Kidney (tissue), 14 donors: ENCODE data around the gene TXNDC2. TPM values are rescaled to one million over a fixed set of nuclear protein-coding genes. Genes with fewer than 3 reads are reported as not detected.
A peak's percentile ranks its signal among the peaks of the same experiment; 100 is the strongest.

Experiments used
- DNase-seq, 5 donors: peaks; one replicate each; pipeline ENCODE4 v3.0.0-alpha.2; 2013 to 2020
- FAIRE-seq: peaks from 2 replicates; lab custom pipeline; 2012; peaks lifted over from hg19 to GRCh38; lab: Jason Lieb, UNC
- H3K27ac ChIP-seq, 2 donors: one replicate each; pipeline ENCODE4 v1.7.0; 2013; ENCODE audit warnings: low read depth in 2 of 2, low read length in 2 of 2, inconsistent platforms in 1 of 2
- H3K27me3 ChIP-seq: one replicate; pipeline ENCODE4 v1.7.1; 2013; ENCODE audit warnings: low read length, inconsistent platforms; ENCODE audit not compliant: control insufficient read depth, insufficient read depth
- H3K36me3 ChIP-seq, 3 donors: one replicate each; pipeline versions ENCODE4 v1.7.0 to v1.7.1; 2013; ENCODE audit warnings: low read length in 3 of 3, control low read depth in 1 of 3, inconsistent platforms in 1 of 3; ENCODE audit not compliant: insufficient read depth in 3 of 3, control insufficient read depth in 2 of 3
- H3K4me1 ChIP-seq, 3 donors: one replicate each; pipeline versions ENCODE4 v1.7.0 to v1.7.1; 2013; ENCODE audit warnings: low read length in 3 of 3, inconsistent platforms in 1 of 3, low read depth in 1 of 3; ENCODE audit not compliant: control insufficient read depth in 2 of 3, insufficient read depth in 2 of 3
- H3K4me3 ChIP-seq, 3 donors: one replicate each; pipeline versions ENCODE4 v1.7.0 to v1.8.1; 2013; ENCODE audit warnings: low read length in 3 of 3, control low read depth in 1 of 3, inconsistent platforms in 1 of 3
- H3K9ac ChIP-seq, 3 donors: one replicate each; pipeline versions ENCODE4 v1.7.0 to v1.7.1; 2013; ENCODE audit warnings: low read length in 3 of 3, control low read depth in 1 of 3, inconsistent platforms in 1 of 3
- H3K9me3 ChIP-seq, 3 donors: one replicate each; pipeline versions ENCODE4 v1.7.0 to v1.7.1; 2013; ENCODE audit warnings: low read length in 3 of 3, control low read depth in 1 of 3, inconsistent platforms in 1 of 3; ENCODE audit not compliant: control insufficient read depth in 2 of 3, insufficient read depth in 1 of 3
- CTCF ChIP-seq: IDR thresholded peaks from 3 replicates; pipeline ENCODE4 v1.5.1; 2012; ENCODE audit warnings: mild to moderate bottlenecking, moderate library complexity, borderline replicate concordance; ENCODE audit not compliant: insufficient read depth; ENCODE audit errors: extremely low read depth
- intact Hi-C: fragments of 100-400 bp; cut with DNase I; formaldehyde crosslinking; loops from one replicate; pipeline ENCODE4 v1.11.1; 2022
- polyA plus RNA-seq: library from polyadenylated mRNA; stranded (reverse); fragments of 350-450 nt; fragmentation: Illumina TruSeq; extraction: RNeasy Lipid Tissue Mini Kit (QIAGEN cat#74804); gene quantifications from one replicate; pipeline ENCODE4 v1.2.3, GENCODE V29; 2014; ENCODE audit warnings: low read depth, low replicate concordance; ENCODE audit not compliant: insufficient read depth
- total RNA-seq: library from RNA; stranded (reverse); fragmentation: NEBNext Ultra II Directional; extraction: Animal tissue kit (Norgen Biotek cat#: 25700); gene quantifications from one replicate; pipeline ENCODE4 v1.2.1, GENCODE V29; 2021
- donor health status: control.
- donor health status: control.
- donor health status: control.
- donor health status: control.
- donor health status: control.
- donor health status: DM: yes; HTN: yes; CAD: no.
- donor health status: Normal renal cell carcinoma (clear cell type).

TXNDC2 gene
- total and polyA plus RNA-seq, 2 donors from 2014 or later = 0.16 TPM; not detected in 1

DNA sequence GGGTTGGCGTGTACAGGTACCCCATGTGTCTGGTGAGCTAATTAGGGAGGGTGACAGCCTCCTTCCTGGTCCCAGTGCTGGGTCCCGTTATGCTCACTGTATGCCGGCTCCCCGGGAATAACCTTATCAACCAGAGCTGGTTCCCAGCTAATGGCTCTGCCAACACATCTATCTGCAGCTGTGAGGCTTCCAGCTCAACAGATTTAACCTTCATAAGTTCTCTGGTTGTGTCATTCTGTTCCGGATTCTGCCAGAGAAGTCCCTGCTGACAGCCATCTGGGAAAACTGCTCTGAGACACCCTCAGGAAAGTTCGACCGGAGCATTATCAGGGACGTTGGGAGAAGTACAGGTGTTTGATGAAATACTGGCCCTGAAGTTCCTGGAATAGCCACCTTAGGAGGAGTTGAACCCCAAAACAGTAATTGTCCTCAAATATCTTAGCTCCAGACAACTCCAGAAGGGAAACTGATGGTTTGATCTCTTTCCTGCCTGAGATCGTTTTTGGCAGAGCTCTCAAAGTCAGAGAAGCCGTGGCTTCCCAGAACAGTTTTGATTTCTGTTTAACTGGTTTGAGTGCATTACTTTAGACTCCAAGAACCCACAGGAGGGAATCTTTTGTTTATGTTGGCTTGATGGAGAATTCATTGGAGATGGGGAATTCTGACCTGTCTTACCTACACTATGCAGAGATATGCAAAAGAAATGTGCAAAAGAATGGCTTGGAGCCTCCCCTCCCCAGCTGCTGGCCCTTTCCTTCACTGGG lies 39.4 kb upstream of the TXNDC2 start:
- Histone ChIP-seq H3K9ac (no peak overlapping the region), H3K36me3 (no peaks in the 10 kb centered on the region), H3K4me3 (no peak overlapping the region), H3K4me1 (no peaks in the 10 kb centered on the region), H3K27me3 (no peaks in the 10 kb centered on the region), H3K9me3 (no peaks in the 10 kb centered on the region), H3K27ac (no peak overlapping the region)
- FAIRE-seq (no peak), DNase-seq (no peak)
- intact Hi-C loops = no loop called here
- TF ChIP-seq CTCF = no peak

- H3K36me3 ChIP-seq = no peaks in the 10 kb centered on the region
- no peak overlapping the region for H3K4me3 ChIP-seq
- intact Hi-C loops = no loop called here
- no peak for TF ChIP-seq CTCF
- DNase-seq (no peak), FAIRE-seq (no peak)
- peak overlapping the region in 1 of 2 donors; percentile 40 for H3K27ac ChIP-seq
- H3K9me3 ChIP-seq = no peaks in the 10 kb centered on the region
- H3K9ac ChIP-seq = no peak overlapping the region
- no peaks in the 10 kb centered on the region for H3K4me1 ChIP-seq
- no peaks in the 10 kb centered on the region for H3K27me3 ChIP-seq
Observed at GRCh38 chr18:9848170-9848879, 37.4 kb upstream of the TXNDC2 start.

- Histone ChIP-seq H3K27me3 (no peaks in the 10 kb centered on the region), H3K4me1 (peaks cover 0 to 1% (median 0%) of the 10 kb centered on the region in 3 donors), H3K36me3 (no peaks in the 10 kb centered on the region), H3K27ac (no peak overlapping the region), H3K9me3 (no peaks in the 10 kb centered on the region), H3K4me3 (peak overlapping the region in 1 of 3 donors; percentile 35), H3K9ac (no peak overlapping the region)
- DNase-seq (peak in 3 of 5 donors; percentile 34 to 80 (median 57)), FAIRE-seq (no peak)
- no peak for TF ChIP-seq CTCF
- intact Hi-C loops = no loop called here
Observed at GRCh38 chr18:9849407-9850283, 36.1 kb upstream of the TXNDC2 start.
